DMS53 (cell line): Measurements from ENCODE around the gene LRRC66.

Experiments used
- DNase-seq: peaks from one replicate; lab custom pipeline; 2025; lab: John Stamatoyannopoulos, UW

Gene LRRC66

GRCh38 chr4:52019936-52020657 is at the start of gene LRRC66:
TSS of gene LRRC66 (minus strand) at chr4:52020363. CDS start at chr4:52017613, 2,750 bp downstream.
- DNase-seq, result peak; percentile 46

DNA sequence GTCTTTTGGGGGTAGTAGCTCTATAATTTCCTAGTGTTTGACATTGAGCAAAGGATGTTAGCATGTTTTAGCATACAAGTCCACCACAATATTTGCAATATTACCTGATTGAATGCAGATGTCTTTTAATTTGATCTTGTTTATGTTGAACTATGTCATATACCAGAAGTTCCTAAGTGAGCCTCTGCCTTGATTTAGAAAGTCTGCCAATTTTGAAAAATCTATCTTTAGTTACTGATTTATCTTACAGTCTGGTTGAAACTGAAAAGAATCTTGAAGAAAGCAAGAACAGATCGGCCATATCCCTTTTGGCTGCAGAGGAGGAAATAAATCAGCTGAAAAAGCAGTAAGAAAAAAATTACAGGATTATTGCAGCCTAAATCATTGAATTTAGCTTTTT is 49.4 kb upstream of the LRRC66 start:
- DNase-seq, result no peak

GRCh38 chr4:52059372-52059771 is 39.2 kb upstream of the LRRC66 start:
- peak; percentile 3 for DNase-seq

DNA sequence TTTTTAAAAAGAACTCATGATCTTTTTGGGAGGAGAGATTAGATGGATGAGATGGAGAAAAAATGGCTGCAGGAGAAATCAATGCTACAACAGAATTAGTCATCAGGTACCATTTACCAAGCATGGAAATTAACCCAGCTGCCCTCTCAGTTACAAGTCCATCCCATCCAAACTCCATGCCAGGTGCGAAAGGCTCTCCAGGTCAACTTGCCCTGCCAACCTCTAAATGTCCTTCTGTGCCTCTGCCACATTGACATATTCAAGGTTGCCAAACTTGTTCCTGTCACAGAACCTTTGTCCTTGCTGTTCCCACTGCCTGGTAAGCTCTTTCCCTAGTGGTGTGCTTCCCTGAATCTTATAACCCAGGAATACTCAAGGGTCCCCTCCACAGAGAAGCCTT is 38.1 kb upstream of the LRRC66 start:
- no peak for DNase-seq

GRCh38 chr4:52057196-52057595 is 37.0 kb upstream of the LRRC66 start:
- no peak for DNase-seq

DNA sequence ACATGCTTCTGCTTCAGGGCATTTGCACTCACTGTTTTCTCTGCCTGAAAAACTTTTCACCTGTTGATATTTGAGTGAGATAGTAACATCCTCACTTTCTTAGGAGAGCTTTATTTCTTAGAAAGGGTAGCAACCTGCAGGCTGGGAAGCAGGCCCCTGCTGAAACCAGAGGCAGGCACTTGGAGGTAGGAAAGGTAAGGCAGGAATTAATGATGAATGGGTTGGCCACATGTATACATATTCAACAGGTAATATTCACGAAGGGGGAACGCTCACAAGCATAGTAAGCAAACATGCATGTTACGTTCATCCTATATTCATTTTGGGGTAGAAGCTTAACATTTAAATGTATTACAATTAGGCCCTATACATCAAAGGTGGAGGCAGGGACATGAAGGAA is 34.1 kb upstream of the LRRC66 start:
- no peak for DNase-seq

DNA sequence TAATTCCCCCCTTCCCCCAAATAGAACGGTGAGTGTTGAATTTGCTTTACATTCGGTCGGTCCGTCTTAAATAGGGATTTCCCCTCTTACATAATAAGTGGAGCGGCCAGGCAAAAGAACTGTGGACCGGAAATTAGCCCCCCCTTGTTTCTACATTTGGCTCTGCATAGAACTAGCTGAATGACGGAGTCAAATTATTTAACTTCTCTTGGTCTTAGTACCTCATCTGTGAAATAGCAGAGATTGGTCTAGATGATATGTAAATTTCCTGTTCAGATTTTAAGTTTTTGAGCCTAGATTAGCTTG is 32.3 kb upstream of the LRRC66 start:
- DNase-seq, result no peak

DNA sequence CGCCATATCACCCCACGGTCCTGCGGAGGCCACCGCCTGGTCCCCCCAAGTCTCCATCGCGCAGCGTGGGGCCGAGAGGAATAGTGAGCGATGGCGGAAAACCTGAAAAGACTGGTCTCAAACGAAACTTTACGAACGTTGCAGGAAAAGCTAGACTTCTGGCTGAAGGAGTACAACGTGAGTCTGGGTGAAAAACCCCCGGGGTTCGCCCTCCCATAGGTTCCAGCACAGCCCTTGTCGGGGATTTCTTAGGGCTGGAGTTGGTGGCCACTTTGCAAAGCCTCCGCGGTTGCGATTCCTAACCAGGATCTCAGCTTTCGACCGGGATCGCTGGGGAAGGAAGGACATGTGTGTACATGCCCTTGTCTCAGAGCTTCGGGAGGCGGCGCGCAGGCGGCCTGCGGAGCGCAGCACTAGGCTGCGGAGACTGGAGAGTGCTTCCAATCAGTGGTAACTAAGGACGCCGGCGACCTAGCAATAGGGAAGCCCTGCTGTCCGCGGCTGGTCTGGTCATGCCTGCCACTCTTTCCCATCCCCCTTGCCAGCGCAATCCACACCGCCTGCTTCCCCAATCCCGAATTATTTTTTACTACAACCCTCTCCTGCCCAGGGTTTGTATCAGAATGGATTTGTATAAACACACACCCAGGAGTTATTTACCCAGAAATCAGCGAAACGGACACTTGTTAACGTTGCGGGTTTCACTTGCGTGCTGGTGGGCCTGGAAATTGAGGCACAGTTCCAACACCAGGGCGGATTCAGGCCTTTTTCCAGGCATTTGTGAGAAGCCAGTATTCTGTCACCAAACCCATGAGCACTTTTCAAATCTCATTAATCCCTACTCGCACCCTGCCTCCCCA is 31.7 kb upstream of the LRRC66 start:
- DNase-seq, result peak; percentile 88

DNA sequence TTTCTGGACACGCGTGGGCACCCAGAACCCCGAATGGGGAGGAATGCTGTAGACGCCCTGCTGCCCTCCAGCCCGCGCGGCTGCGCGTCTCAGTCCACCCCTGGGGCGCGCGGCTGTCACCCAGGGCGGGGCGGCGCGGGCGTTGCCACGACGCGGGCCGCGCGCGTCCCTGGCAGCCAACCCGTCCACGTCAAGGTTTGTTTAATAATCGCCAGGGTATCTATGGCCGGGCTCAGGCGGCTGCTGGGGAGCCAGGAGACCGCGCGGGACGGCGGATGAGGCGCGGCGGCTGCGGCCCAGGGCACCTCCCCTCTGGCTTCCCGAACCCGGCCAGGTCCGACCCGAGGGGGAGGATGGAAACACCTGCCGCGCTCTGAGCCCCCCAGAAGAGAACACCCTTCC is 31.1 kb upstream of the LRRC66 start, which contains the start of gene SPATA18:
SPATA18 (plus strand) TSS at position 92 of the 402 bp plus-strand sequence. CDS start 401 bp downstream, outside the sequence.
- peak; percentile 54 for DNase-seq

DNA sequence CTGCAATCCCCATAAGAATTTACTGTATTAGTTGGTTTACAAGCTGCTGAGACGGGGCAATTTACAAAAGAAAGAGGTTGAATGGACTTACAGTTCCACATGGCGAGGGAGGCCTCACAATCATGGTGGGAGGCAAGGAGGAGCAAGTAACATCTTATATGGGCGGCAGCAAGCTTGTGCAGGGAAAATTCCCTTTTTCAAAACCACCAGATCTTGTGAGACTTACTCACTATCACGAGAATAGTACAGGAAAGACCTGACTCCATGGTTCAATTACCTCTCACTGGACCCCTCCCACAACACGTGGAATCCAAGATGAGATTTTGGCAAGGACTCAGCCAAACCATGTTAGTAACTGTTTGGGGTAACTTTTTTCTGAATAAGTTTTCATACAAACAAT is 29.1 kb upstream of the LRRC66 start:
- DNase-seq, result no peak

DNA sequence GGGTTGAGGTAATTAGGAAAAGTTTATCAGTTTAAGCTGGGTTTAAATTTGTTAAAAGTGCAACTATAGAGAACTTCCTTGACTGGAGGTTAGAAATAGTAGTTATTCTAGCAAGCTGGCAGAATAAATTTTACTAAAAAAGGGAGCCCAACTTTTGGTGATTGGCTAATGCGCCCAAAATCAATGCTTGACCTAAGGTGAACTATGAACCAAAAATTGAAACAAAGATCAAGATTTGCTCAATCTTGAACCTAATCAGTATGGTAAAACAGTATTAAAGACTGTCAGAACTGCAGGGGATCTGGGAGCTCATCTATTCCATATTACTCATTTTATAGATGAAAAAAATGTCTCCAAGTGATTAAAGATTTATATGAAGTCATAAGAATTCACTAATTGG is 24.9 kb upstream of the LRRC66 start:
- DNase-seq, result no peak

DNA sequence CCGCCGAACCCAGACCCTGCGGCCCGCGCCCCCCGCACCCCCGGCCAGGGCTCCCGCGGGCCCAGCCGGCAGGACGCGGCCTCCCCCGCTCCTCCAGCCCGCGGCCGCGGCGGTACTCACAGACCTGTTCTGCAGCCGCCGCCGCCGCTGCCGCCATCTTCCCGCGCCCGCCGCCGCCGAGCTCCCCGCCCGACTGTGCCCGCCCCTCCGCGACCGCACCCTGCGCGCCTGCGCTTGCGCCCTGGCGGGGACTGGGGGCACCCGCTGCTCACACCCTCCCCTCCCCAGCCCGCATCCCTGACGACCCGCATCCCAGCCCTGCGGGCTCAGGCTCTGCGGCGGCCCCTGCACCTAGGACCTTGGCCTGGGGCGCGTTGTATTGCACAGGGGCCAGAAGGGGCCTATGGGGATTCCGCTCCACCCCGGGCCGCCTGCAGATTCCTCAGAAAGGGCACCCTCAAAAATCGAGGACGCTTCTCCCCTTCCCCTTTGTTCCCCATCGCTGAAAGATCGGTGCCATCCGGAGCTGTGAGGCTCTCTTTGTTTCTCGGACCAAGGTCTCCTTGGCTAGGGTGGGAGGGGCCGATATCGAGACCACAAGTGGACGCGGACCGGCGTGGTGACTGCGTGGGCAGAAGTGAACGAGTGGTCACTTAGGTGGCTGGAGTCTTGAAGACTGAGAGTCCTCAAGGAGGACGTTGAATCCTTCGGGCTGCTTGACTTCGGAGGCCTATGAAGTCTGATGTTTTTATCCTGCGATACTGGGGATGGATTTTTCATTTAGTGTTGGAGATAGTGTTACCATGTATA is 18.1 kb upstream of the LRRC66 start, which contains the start of gene SGCB:
SGCB (minus strand) TSS at position 197 of the 810 bp plus-strand sequence; CDS start at position 157, 40 bp downstream.
- peak; percentile 56 for DNase-seq

- peak; percentile 56 for DNase-seq
These were observed 17.5 kb upstream of the LRRC66 start for GRCh38 chr4:52037689-52038102.

- no peak for DNase-seq
These were observed 16.8 kb upstream of the LRRC66 start for GRCh38 chr4:52036886-52037530.

- DNase-seq, result no peak
These were observed 15.0 kb upstream of the LRRC66 start for GRCh38 chr4:52035190-52035589.

DNA sequence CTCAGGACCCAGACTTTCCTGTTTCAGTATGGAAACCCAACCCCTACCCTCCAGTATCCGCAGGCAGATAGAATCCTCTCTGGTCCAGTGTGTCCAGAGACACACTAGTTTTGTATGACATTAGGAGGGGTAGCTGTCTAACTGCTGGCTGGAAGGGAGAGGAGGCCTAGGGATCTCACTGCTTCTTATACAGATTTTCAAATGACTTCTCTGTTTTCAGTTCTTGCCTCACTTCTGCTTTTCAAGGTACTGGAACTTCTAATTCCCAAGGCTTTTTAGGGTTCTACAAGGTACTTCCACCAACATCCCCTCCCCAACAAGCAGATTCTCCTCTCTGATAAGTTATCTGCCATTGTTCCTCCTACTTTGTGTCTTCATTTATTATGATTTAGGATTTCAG is 11.8 kb upstream of the LRRC66 start:
- DNase-seq, result no peak

- no peak for DNase-seq
These were observed 8.8 kb upstream of the LRRC66 start for GRCh38 chr4:52028970-52029369.

GRCh38 chr4:52017814-52018213 is 2.3 kb downstream of the LRRC66 start:
- no peak for DNase-seq

DNA sequence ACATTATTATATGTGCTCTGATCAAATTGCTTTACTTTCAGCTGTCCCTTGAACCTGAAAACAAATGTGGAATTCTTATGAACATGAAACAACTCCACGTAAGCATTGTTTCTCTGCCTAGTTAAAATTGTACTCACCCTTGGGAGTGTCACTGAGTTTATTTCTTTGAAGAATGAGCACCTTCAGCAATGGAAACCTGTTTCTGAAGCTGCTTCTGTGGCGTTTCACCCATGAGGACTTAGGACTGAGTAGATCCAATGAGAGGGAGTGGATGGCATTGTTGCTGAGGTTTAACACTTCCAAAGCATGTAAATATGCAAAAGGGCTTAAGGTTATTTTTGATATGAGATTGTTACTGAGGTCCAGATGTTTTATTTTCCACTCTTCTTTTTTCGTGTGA is 3.2 kb downstream of the LRRC66 start:
- DNase-seq, result no peak

DNA sequence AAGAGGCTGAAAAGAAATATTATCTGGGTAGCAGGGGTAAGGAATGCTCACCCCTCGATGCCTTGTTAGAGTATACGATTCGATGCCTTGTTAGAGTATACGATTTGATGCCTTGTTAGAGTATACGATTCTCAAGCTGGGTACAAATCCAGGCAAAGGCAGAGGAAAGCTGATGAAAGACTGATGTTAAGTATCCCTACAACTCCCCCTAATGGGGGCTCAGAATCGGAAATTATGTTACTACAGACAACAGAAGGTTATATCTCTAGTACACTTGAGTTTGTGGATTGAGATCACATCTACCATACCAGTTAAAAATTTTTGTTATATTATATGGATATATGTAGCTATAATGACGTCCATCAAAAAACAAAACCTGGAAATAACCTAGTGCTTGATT is 4.8 kb downstream of the LRRC66 start:
- peak; percentile 5 for DNase-seq

DNA sequence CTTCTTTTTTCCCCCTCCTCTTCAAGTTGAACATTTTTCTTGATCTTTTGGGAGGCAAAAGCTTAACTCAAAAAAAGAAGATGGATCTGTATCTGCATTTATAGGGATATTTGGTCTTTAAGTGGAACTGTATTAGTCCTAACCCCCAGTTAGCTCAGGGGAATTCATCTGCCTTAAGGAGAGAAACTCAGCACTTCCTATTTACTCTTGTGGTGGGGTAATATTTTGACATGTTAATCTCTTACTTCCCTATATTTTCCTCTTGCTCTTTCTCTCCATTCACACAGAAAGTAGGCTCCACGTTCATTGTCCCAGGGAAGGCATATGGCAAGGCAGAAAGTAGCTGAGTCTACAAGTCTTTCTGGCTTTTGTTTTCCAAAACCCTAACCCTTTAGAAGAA is 5.3 kb downstream of the LRRC66 start:
- no peak for DNase-seq

DNA sequence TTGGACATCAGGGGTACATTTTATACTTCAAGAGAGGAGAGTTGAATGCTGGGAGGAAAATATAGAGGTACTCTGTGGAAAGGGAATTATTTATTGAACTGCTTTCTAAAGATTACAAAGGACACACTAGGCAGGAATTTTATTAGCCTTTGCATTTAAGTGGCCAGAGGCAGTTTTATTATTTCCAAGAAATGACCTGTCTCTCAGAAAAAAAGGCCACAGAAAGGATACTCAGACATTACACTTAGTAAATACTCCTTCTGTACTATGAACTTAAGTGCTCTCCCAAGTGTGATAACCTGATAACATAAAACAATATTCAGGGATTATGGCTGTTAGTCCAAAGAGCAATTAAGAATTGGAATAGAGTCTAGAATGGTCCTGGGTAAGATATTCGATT is 7.5 kb downstream of the LRRC66 start:
- DNase-seq, result no peak
